Hepatocyte (in vitro differentiated cells): ENCODE results near the gene RPH3AL. TPM values are rescaled to one million over a fixed set of nuclear protein-coding genes. Genes with fewer than 3 reads are reported as not detected.

ENCODE experiments used
- DNase-seq: peaks from one replicate; pipeline ENCODE4 v3.0.0-alpha.2; 2016; ENCODE audit warnings: low spot score
- H2AFZ ChIP-seq: fragments of 200-600 bp; sonication (generic); 2 replicates; pipeline ENCODE4 v1.6.0; 2016; ENCODE audit warnings: antibody characterized with exemption, mild to moderate bottlenecking
- H3K27ac ChIP-seq: fragments of 200-600 bp; sonication (generic); 2 replicates; pipeline ENCODE4 v1.5.1; 2016; ENCODE audit warnings: mild to moderate bottlenecking
- H3K27me3 ChIP-seq: fragments of 200-600 bp; sonication (generic); 2 replicates; pipeline ENCODE4 v1.6.1; 2016
- H3K36me3 ChIP-seq: fragments of 200-600 bp; sonication (generic); replicated peaks from 2 replicates; pipeline ENCODE4 v1.5.1; 2016; ENCODE audit warnings: low read depth; ENCODE audit not compliant: insufficient read depth
- H3K4me1 ChIP-seq: fragments of 200-600 bp; sonication (generic); 2 replicates; pipeline ENCODE4 v1.5.1; 2016; ENCODE audit warnings: mild to moderate bottlenecking, moderate library complexity; ENCODE audit not compliant: insufficient read depth
- H3K4me2 ChIP-seq: fragments of 200-600 bp; sonication (generic); 2 replicates; pipeline ENCODE4 v1.6.0; 2016
- H3K4me3 ChIP-seq: fragments of 200-600 bp; sonication (generic); 2 replicates; pipeline ENCODE4 v1.5.1; 2016; ENCODE audit warnings: mild to moderate bottlenecking
- H3K79me2 ChIP-seq: fragments of 200-600 bp; sonication (generic); 2 replicates; pipeline ENCODE4 v1.6.0; 2017; ENCODE audit warnings: mild to moderate bottlenecking
- H3K9me2 ChIP-seq: fragments of 200-600 bp; sonication (generic); replicated peaks from 2 replicates; pipeline ENCODE4 v1.6.0; 2017; ENCODE audit warnings: mild to moderate bottlenecking; ENCODE audit not compliant: insufficient read depth
- H3K9me3 ChIP-seq: fragments of 200-600 bp; sonication (generic); 2 replicates; pipeline ENCODE4 v1.5.1; 2016; ENCODE audit warnings: low read depth, mild to moderate bottlenecking
- H4K20me1 ChIP-seq: fragments of 200-600 bp; sonication (generic); 2 replicates; pipeline ENCODE4 v1.6.0; 2016; ENCODE audit warnings: mild to moderate bottlenecking; ENCODE audit not compliant: insufficient read depth, poor library complexity, severe bottlenecking
- EZH2 ChIP-seq: fragments of 200-600 bp; sonication (generic); IDR thresholded peaks from 2 replicates; pipeline ENCODE4 v1.6.1; 2016; ENCODE audit warnings: antibody characterized with exemption, mild to moderate bottlenecking, borderline replicate concordance
- EZH2phosphoT487 ChIP-seq: fragments of 200-600 bp; sonication (generic); IDR thresholded peaks from one replicate; pipeline ENCODE4 v1.6.1; 2018; ENCODE audit warnings: antibody characterized with exemption, mild to moderate bottlenecking, low read depth, moderate library complexity; ENCODE audit not compliant: unreplicated experiment, severe bottlenecking
- WGBS: methylation state at CpG from one replicate; pipeline ENCODE4 v1.1.6; 2016; ENCODE audit warnings: low lambda C conversion rate; ENCODE audit errors: missing lambda C conversion rate; 5-methylcytosine and 5-hydroxymethylcytosine counted together
- polyA plus RNA-seq: library from polyadenylated mRNA; unstranded; fragments of >200 nt; fragmentation: Nextera tagmentation; extraction: Ambion mirVana; gene quantifications from 2 replicates; pipeline ENCODE4 v1.2.1, GENCODE V29; 2016
- total RNA-seq: library from RNA; depleted of rRNA; stranded (reverse); fragments of >200 nt; gene quantifications from 2 replicates; pipeline ENCODE4 v1.2.3, GENCODE V29; 2014
- TF ChIP-seq, protein P1 (sequence below): fragments of 200-600 bp; sonication (generic); IDR thresholded peaks from 2 replicates; pipeline ENCODE4 v1.5.1; 2016; ENCODE audit warnings: antibody characterized with exemption, mild to moderate bottlenecking; ENCODE audit not compliant: poor library complexity

Gene RPH3AL
- total and polyA plus RNA-seq, 2 experiments from 2014 or later, result 7.0 to 7.6 TPM

DNA sequence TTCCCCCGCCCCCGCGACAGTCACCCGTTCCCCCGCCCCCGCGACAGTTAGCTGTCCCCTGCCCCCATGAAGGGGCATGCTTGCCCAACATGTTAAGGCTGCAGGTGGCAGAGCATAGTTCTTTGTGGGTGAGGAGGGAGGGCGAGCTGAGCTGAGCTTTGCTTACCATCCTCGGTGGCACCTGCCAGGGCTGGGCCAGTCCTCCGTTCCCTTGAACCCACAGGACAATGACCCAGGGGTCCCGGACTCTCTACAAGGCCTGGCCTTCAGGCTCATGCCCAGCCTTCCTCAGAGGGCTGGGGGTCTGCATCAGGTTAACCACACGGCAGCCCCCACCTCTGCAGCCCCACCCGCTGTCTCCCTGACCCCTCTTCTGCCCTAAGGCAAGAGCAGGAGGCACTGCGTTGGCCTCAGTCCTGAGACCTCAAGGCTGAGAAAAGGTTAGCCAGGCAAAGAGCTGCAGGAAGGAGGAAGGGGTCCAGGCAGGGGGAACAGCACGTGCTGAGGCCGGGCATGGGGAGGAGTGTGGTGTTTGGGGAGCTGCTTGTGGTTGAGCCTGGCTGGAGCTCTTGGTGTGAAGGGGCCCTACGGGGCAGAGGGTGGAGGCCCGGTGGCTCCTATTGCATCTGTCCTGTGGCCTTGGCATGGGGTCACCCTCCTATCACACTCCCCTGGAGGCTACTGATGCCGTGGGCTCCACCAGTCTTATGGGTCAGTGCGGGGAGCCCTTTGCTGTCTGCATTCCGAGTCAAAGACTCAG lies 159.8 kb downstream of the RPH3AL start:
- no peak for DNase-seq
- H3K27me3 ChIP-seq, result peaks cover 8% of the 10 kb centered on the region
- H3K79me2 ChIP-seq, result no peaks in the 10 kb centered on the region
- H3K4me1 ChIP-seq, result peaks cover 18% of the 10 kb centered on the region
- H3K4me3 ChIP-seq, result no peak overlapping the region
- no peak overlapping the region for H2AFZ ChIP-seq
- H3K9me3 ChIP-seq, result no peaks in the 10 kb centered on the region
- no peak overlapping the region for H3K27ac ChIP-seq
- H3K36me3 ChIP-seq, result no peaks in the 10 kb centered on the region
- H3K9me2 ChIP-seq, result no peaks in the 10 kb centered on the region
- H4K20me1 ChIP-seq, result no peaks in the 10 kb centered on the region
- TF ChIP-seq EZH2phosphoT487 (no peak), EZH2 (no peak)
- TF ChIP-seq, protein P1, sequence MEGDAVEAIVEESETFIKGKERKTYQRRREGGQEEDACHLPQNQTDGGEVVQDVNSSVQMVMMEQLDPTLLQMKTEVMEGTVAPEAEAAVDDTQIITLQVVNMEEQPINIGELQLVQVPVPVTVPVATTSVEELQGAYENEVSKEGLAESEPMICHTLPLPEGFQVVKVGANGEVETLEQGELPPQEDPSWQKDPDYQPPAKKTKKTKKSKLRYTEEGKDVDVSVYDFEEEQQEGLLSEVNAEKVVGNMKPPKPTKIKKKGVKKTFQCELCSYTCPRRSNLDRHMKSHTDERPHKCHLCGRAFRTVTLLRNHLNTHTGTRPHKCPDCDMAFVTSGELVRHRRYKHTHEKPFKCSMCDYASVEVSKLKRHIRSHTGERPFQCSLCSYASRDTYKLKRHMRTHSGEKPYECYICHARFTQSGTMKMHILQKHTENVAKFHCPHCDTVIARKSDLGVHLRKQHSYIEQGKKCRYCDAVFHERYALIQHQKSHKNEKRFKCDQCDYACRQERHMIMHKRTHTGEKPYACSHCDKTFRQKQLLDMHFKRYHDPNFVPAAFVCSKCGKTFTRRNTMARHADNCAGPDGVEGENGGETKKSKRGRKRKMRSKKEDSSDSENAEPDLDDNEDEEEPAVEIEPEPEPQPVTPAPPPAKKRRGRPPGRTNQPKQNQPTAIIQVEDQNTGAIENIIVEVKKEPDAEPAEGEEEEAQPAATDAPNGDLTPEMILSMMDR, result no peak
- 91% methylated on average over 13 of the region's 21 CpGs for WGBS
- H3K4me2 ChIP-seq, result no peak overlapping the region

DNA sequence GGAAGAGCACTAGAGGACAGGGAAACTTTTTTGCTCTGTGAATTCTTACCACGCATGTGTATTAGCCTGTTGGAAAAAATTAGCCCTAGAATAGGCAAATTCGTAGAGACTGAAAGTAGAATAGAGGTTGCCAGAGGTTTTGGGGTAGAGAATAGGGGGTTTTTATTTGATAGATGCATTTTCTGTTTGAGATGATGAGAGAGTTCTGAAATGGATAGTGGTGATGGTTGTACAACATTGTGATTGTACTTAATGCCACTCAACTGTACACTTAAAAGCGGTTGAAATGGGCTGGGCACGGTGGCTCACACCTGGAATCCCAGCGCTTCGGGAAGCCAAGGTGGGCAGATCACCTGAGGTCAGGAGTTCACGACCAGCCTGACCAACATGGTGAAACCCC lies 163.2 kb downstream of the RPH3AL start:
- no peaks in the 10 kb centered on the region for H3K36me3 ChIP-seq
- no peak overlapping the region for H3K4me2 ChIP-seq
- H3K9me3 ChIP-seq, result no peaks in the 10 kb centered on the region
- H3K4me1 ChIP-seq, result peaks cover 10% of the 10 kb centered on the region
- no peak for DNase-seq
- H3K9me2 ChIP-seq, result no peaks in the 10 kb centered on the region
- peaks cover 17% of the 10 kb centered on the region for H3K27me3 ChIP-seq
- H3K4me3 ChIP-seq, result no peak overlapping the region
- no peak overlapping the region for H2AFZ ChIP-seq
- H3K79me2 ChIP-seq, result no peaks in the 10 kb centered on the region
- WGBS, result 86% methylated on average over 7 of the region's 7 CpGs
- TF ChIP-seq, protein P1, result no peak
- TF ChIP-seq EZH2phosphoT487 (no peak), EZH2 (no peak)
- no peak overlapping the region for H3K27ac ChIP-seq
- no peaks in the 10 kb centered on the region for H4K20me1 ChIP-seq

- H3K27ac ChIP-seq, result no peak overlapping the region
- H3K9me2 ChIP-seq, result no peaks in the 10 kb centered on the region
- no peak for DNase-seq
- peaks cover 40% of the 10 kb centered on the region for H3K27me3 ChIP-seq
- H3K4me3 ChIP-seq, result no peak overlapping the region
- H3K4me2 ChIP-seq, result no peak overlapping the region
- no peaks in the 10 kb centered on the region for H3K36me3 ChIP-seq
- H4K20me1 ChIP-seq, result no peaks in the 10 kb centered on the region
- H3K4me1 ChIP-seq, result no peaks in the 10 kb centered on the region
- H2AFZ ChIP-seq, result no peak overlapping the region
- H3K79me2 ChIP-seq, result no peaks in the 10 kb centered on the region
- TF ChIP-seq EZH2 (no peak), EZH2phosphoT487 (no peak)
- TF ChIP-seq, protein P1, result no peak
- 43% methylated on average over 2 of the region's 2 CpGs for WGBS
- H3K9me3 ChIP-seq, result no peaks in the 10 kb centered on the region
Observed at GRCh38 chr17:187130-187529, 165.5 kb downstream of the RPH3AL start.
